ENCODE results near the gene PCBP3.

PCBP3 gene

GRCh38 chr21:45906196-45906805 lies 262.8 kb downstream of the PCBP3 start:
- TF ChIP-seq EZH2phosphoT487 (conservative IDR thresholded peaks at IDR 0.05; ENCODE audit: low read length), result no peak
- no peak for TF ChIP-seq CTCF (IDR thresholded peaks at IDR 0.05; ENCODE audit: insufficient read depth, low read length, poor library complexity, severe bottlenecking)
- Histone ChIP-seq H3K4me2 (ENCODE audit: low read depth, low read length, poor library complexity, severe bottlenecking) (no peak overlapping the region), H3K9ac (ENCODE audit: low read length) (no peak overlapping the region), H3K79me2 (ENCODE audit: insufficient read depth, low read length) (no peaks in the 10 kb centered on the region), H3K9me3 (ENCODE audit: insufficient read depth, low read length) (no peaks in the 10 kb centered on the region), H3K27me3 (ENCODE audit: low read length) (no peaks in the 10 kb centered on the region), H3K36me3 (ENCODE audit: low read length) (no peaks in the 10 kb centered on the region), H3K9me2 (replicated peaks; ENCODE audit: insufficient read depth, low read length) (no peaks in the 10 kb centered on the region), H4K20me1 (ENCODE audit: low read depth, low read length) (no peaks in the 10 kb centered on the region), H3K4me3 (ENCODE audit: insufficient read depth, low read length, poor library complexity, severe bottlenecking) (no peak overlapping the region), H3K27ac (ENCODE audit: low read depth, low read length) (no peak overlapping the region), H3F3A (ENCODE audit: insufficient read depth) (no peaks in the 10 kb centered on the region), H2AFZ (ENCODE audit: low read depth, low read length, severe bottlenecking) (no peak overlapping the region)

- Histone ChIP-seq H3K36me3 (ENCODE audit: low read length) (no peaks in the 10 kb centered on the region), H3K79me2 (ENCODE audit: insufficient read depth, low read length) (no peaks in the 10 kb centered on the region), H4K20me1 (ENCODE audit: low read depth, low read length) (no peaks in the 10 kb centered on the region), H2AFZ (ENCODE audit: low read depth, low read length, severe bottlenecking) (no peak overlapping the region), H3F3A (ENCODE audit: insufficient read depth) (no peaks in the 10 kb centered on the region), H3K9ac (ENCODE audit: low read length) (no peak overlapping the region), H3K4me2 (ENCODE audit: low read depth, low read length, poor library complexity, severe bottlenecking) (no peak overlapping the region), H3K9me3 (ENCODE audit: insufficient read depth, low read length) (no peaks in the 10 kb centered on the region), H3K4me3 (ENCODE audit: insufficient read depth, low read length, poor library complexity, severe bottlenecking) (no peak overlapping the region), H3K27me3 (ENCODE audit: low read length) (no peaks in the 10 kb centered on the region), H3K27ac (ENCODE audit: low read depth, low read length) (no peak overlapping the region), H3K9me2 (replicated peaks; ENCODE audit: insufficient read depth, low read length) (no peaks in the 10 kb centered on the region)
- no peak for TF ChIP-seq EZH2phosphoT487 (conservative IDR thresholded peaks at IDR 0.05; ENCODE audit: low read length)
- TF ChIP-seq CTCF (IDR thresholded peaks at IDR 0.05; ENCODE audit: insufficient read depth, low read length, poor library complexity, severe bottlenecking), result no peak
Measured at GRCh38 chr21:45906859-45907258, 263.3 kb downstream of the PCBP3 start.

- no peaks in the 10 kb centered on the region for H3K36me3 ChIP-seq (ENCODE audit: low read length)
- H2AFZ ChIP-seq (ENCODE audit: low read depth, low read length, severe bottlenecking), result no peak overlapping the region
- H3F3A ChIP-seq (ENCODE audit: insufficient read depth), result no peaks in the 10 kb centered on the region
- H3K9me2 ChIP-seq (replicated peaks; ENCODE audit: insufficient read depth, low read length), result no peaks in the 10 kb centered on the region
- H3K79me2 ChIP-seq (ENCODE audit: insufficient read depth, low read length), result no peaks in the 10 kb centered on the region
- TF ChIP-seq CTCF (IDR thresholded peaks at IDR 0.05; ENCODE audit: insufficient read depth, low read length, poor library complexity, severe bottlenecking), result no peak
- TF ChIP-seq EZH2phosphoT487 (conservative IDR thresholded peaks at IDR 0.05; ENCODE audit: low read length), result no peak
- H3K4me2 ChIP-seq (ENCODE audit: low read depth, low read length, poor library complexity, severe bottlenecking), result no peak overlapping the region
- no peak overlapping the region for H3K27ac ChIP-seq (ENCODE audit: low read depth, low read length)
- no peak overlapping the region for H3K4me3 ChIP-seq (ENCODE audit: insufficient read depth, low read length, poor library complexity, severe bottlenecking)
- no peaks in the 10 kb centered on the region for H3K27me3 ChIP-seq (ENCODE audit: low read length)
- no peaks in the 10 kb centered on the region for H3K9me3 ChIP-seq (ENCODE audit: insufficient read depth, low read length)
- no peaks in the 10 kb centered on the region for H4K20me1 ChIP-seq (ENCODE audit: low read depth, low read length)
- no peak overlapping the region for H3K9ac ChIP-seq (ENCODE audit: low read length)
Measured at GRCh38 chr21:45908536-45909237, 265.2 kb downstream of the PCBP3 start.

All from SU-DHL-6 (cell line).